ENCODE data around the gene GLP2R. TPM values are rescaled to one million over a fixed set of nuclear protein-coding genes. Genes with fewer than 3 reads are reported as not detected.
A peak's percentile ranks its signal among the peaks of the same experiment; 100 is the strongest.

Gene GLP2R
- polyA plus RNA-seq, 4 donors = 0.67 to 3.5 (median 3.2) TPM

GRCh38 chr17:9817086-9817485 lies 8.6 kb upstream of the GLP2R start:
- 39 to 49% (median 44%) methylated on average over 8 of the region's 8 CpGs for WGBS, 3 donors

GRCh38 chr17:9818760-9819159 lies 7.0 kb upstream of the GLP2R start:
- FAIRE-seq (no peak), DNase-seq (no peak)
- H3K4me1 ChIP-seq (ENCODE audit: control insufficient read depth in 3 of 3, insufficient read depth in 2 of 3, low read depth in 1 of 3, low read length in 2 of 3) = no peaks in the 10 kb centered on the region
- WGBS, 3 donors = 60 to 72% (median 66%) methylated on average over 4 of the region's 4 CpGs
- H3K27ac ChIP-seq (ENCODE audit: low read depth in 1 of 3, low read length in 2 of 3) = no peak overlapping the region
- no peaks in the 10 kb centered on the region for H3K9me3 ChIP-seq (ENCODE audit: control insufficient read depth in 2 of 2, insufficient read depth in 1 of 2, low read depth in 1 of 2, low read length in 1 of 2)
- H3K4me3 ChIP-seq (ENCODE audit: low read depth in 1 of 3, low read length in 3 of 3) = no peak overlapping the region
- no peaks in the 10 kb centered on the region for H3K27me3 ChIP-seq (ENCODE audit: control insufficient read depth in 3 of 3, insufficient read depth in 3 of 3, low read length in 3 of 3)
- no peaks in the 10 kb centered on the region for H3K36me3 ChIP-seq (ENCODE audit: control insufficient read depth in 3 of 3, insufficient read depth in 2 of 3, low read depth in 1 of 3, low read length in 3 of 3)

More at GRCh38 chr17:9817086-9817485, 8.6 kb upstream of the GLP2R start:
- Histone ChIP-seq H3K9me3 (ENCODE audit: control insufficient read depth in 2 of 2, insufficient read depth in 1 of 2, low read depth in 1 of 2, low read length in 1 of 2) (no peaks in the 10 kb centered on the region), H3K36me3 (ENCODE audit: control insufficient read depth in 3 of 3, insufficient read depth in 2 of 3, low read depth in 1 of 3, low read length in 3 of 3) (no peaks in the 10 kb centered on the region), H3K4me1 (ENCODE audit: control insufficient read depth in 3 of 3, insufficient read depth in 2 of 3, low read depth in 1 of 3, low read length in 2 of 3) (no peaks in the 10 kb centered on the region), H3K4me3 (ENCODE audit: low read depth in 1 of 3, low read length in 3 of 3) (no peak overlapping the region), H3K27ac (ENCODE audit: low read depth in 1 of 3, low read length in 2 of 3) (no peak overlapping the region), H3K27me3 (ENCODE audit: control insufficient read depth in 3 of 3, insufficient read depth in 3 of 3, low read length in 3 of 3) (no peaks in the 10 kb centered on the region)
- DNase-seq = peak; percentile 21 to 62
- FAIRE-seq = no peak

- FAIRE-seq (no peak), DNase-seq (no peak)
- no peak overlapping the region for H3K4me3 ChIP-seq (ENCODE audit: low read depth in 1 of 3, low read length in 3 of 3)
- H3K9me3 ChIP-seq (ENCODE audit: control insufficient read depth in 2 of 2, insufficient read depth in 1 of 2, low read depth in 1 of 2, low read length in 1 of 2) = no peaks in the 10 kb centered on the region
- WGBS, 3 donors = 49 to 81% (median 62%) methylated on average over 3 of the region's 3 CpGs
- H3K27me3 ChIP-seq (ENCODE audit: control insufficient read depth in 3 of 3, insufficient read depth in 3 of 3, low read length in 3 of 3) = no peaks in the 10 kb centered on the region
- no peak overlapping the region for H3K27ac ChIP-seq (ENCODE audit: low read depth in 1 of 3, low read length in 2 of 3)
- no peaks in the 10 kb centered on the region for H3K36me3 ChIP-seq (ENCODE audit: control insufficient read depth in 3 of 3, insufficient read depth in 2 of 3, low read depth in 1 of 3, low read length in 3 of 3)
- no peaks in the 10 kb centered on the region for H3K4me1 ChIP-seq (ENCODE audit: control insufficient read depth in 3 of 3, insufficient read depth in 2 of 3, low read depth in 1 of 3, low read length in 2 of 3)
Measured at GRCh38 chr17:9820448-9820847, 5.3 kb upstream of the GLP2R start.

GRCh38 chr17:9821921-9822320 lies 3.8 kb upstream of the GLP2R start, which contains the start of gene GSG1L2:
Gene GSG1L2 (minus strand): TSS chr17:9822079. CDS start chr17:9822071, 8 bp downstream.
- DNase-seq (no peak), FAIRE-seq (no peak)
- Histone ChIP-seq H3K4me3 (ENCODE audit: low read depth in 1 of 3, low read length in 3 of 3) (no peak within 1 kb of the TSS), H3K4me1 (ENCODE audit: control insufficient read depth in 3 of 3, insufficient read depth in 2 of 3, low read depth in 1 of 3, low read length in 2 of 3) (no peaks in the 10 kb centered on the region), H3K27me3 (ENCODE audit: control insufficient read depth in 3 of 3, insufficient read depth in 3 of 3, low read length in 3 of 3) (no peaks in the 10 kb centered on the region), H3K27ac (ENCODE audit: low read depth in 1 of 3, low read length in 2 of 3) (no peak within 1 kb of the TSS), H3K9me3 (ENCODE audit: control insufficient read depth in 2 of 2, insufficient read depth in 1 of 2, low read depth in 1 of 2, low read length in 1 of 2) (no peaks in the 10 kb centered on the region), H3K36me3 (ENCODE audit: control insufficient read depth in 3 of 3, insufficient read depth in 2 of 3, low read depth in 1 of 3, low read length in 3 of 3) (no peaks in the 10 kb centered on the region)
- WGBS, 3 donors = 64 to 65% (median 64%) methylated on average over 15 of the region's 15 CpGs

- FAIRE-seq (no peak), DNase-seq (no peak)
- H3K36me3 ChIP-seq (ENCODE audit: control insufficient read depth in 3 of 3, insufficient read depth in 2 of 3, low read depth in 1 of 3, low read length in 3 of 3) = no peaks in the 10 kb centered on the region
- H3K4me3 ChIP-seq (ENCODE audit: low read depth in 1 of 3, low read length in 3 of 3) = no peak overlapping the region
- H3K27me3 ChIP-seq (ENCODE audit: control insufficient read depth in 3 of 3, insufficient read depth in 3 of 3, low read length in 3 of 3) = no peaks in the 10 kb centered on the region
- H3K27ac ChIP-seq (ENCODE audit: low read depth in 1 of 3, low read length in 2 of 3) = no peak overlapping the region
- H3K9me3 ChIP-seq (ENCODE audit: control insufficient read depth in 2 of 2, insufficient read depth in 1 of 2, low read depth in 1 of 2, low read length in 1 of 2) = no peaks in the 10 kb centered on the region
- no peaks in the 10 kb centered on the region for H3K4me1 ChIP-seq (ENCODE audit: control insufficient read depth in 3 of 3, insufficient read depth in 2 of 3, low read depth in 1 of 3, low read length in 2 of 3)
- WGBS, 3 donors = 48 to 67% (median 58%) methylated on average over 4 of the region's 4 CpGs
Measured at GRCh38 chr17:9824094-9824493, 1.6 kb upstream of the GLP2R start.

GRCh38 chr17:9824797-9825338 lies 856 bp upstream of the GLP2R start:
- no peaks in the 10 kb centered on the region for H3K9me3 ChIP-seq (ENCODE audit: control insufficient read depth in 2 of 2, insufficient read depth in 1 of 2, low read depth in 1 of 2, low read length in 1 of 2)
- H3K27me3 ChIP-seq (ENCODE audit: control insufficient read depth in 3 of 3, insufficient read depth in 3 of 3, low read length in 3 of 3) = no peaks in the 10 kb centered on the region
- DNase-seq = no peak
- H3K4me1 ChIP-seq (ENCODE audit: control insufficient read depth in 3 of 3, insufficient read depth in 2 of 3, low read depth in 1 of 3, low read length in 2 of 3) = no peaks in the 10 kb centered on the region
- H3K36me3 ChIP-seq (ENCODE audit: control insufficient read depth in 3 of 3, insufficient read depth in 2 of 3, low read depth in 1 of 3, low read length in 3 of 3) = no peaks in the 10 kb centered on the region
- no peak overlapping the region for H3K27ac ChIP-seq (ENCODE audit: low read depth in 1 of 3, low read length in 2 of 3)
- no peak overlapping the region for H3K4me3 ChIP-seq (ENCODE audit: low read depth in 1 of 3, low read length in 3 of 3)
- no peak for FAIRE-seq
- 71 to 76% (median 74%) methylated on average over 8 of the region's 8 CpGs for WGBS, 3 donors

GRCh38 chr17:9828296-9829295 lies 2.9 kb downstream of the GLP2R start:
- Histone ChIP-seq H3K4me3 (ENCODE audit: low read depth in 1 of 3, low read length in 3 of 3) (no peak overlapping the region), H3K4me1 (ENCODE audit: control insufficient read depth in 3 of 3, insufficient read depth in 2 of 3, low read depth in 1 of 3, low read length in 2 of 3) (no peaks in the 10 kb centered on the region), H3K9me3 (ENCODE audit: control insufficient read depth in 2 of 2, insufficient read depth in 1 of 2, low read depth in 1 of 2, low read length in 1 of 2) (no peaks in the 10 kb centered on the region), H3K27ac (ENCODE audit: low read depth in 1 of 3, low read length in 2 of 3) (peak overlapping the region in 2 of 3 donors; percentile 16 to 49), H3K27me3 (ENCODE audit: control insufficient read depth in 3 of 3, insufficient read depth in 3 of 3, low read length in 3 of 3) (no peaks in the 10 kb centered on the region), H3K36me3 (ENCODE audit: control insufficient read depth in 3 of 3, insufficient read depth in 2 of 3, low read depth in 1 of 3, low read length in 3 of 3) (no peaks in the 10 kb centered on the region)
- 50 to 58% (median 56%) methylated on average over 13 of the region's 13 CpGs for WGBS, 3 donors
- DNase-seq (no peak), FAIRE-seq (no peak)

- Histone ChIP-seq H3K9me3 (ENCODE audit: control insufficient read depth in 2 of 2, insufficient read depth in 1 of 2, low read depth in 1 of 2, low read length in 1 of 2) (no peaks in the 10 kb centered on the region), H3K27ac (ENCODE audit: low read depth in 1 of 3, low read length in 2 of 3) (no peak overlapping the region), H3K4me3 (ENCODE audit: low read depth in 1 of 3, low read length in 3 of 3) (no peak overlapping the region), H3K27me3 (ENCODE audit: control insufficient read depth in 3 of 3, insufficient read depth in 3 of 3, low read length in 3 of 3) (no peaks in the 10 kb centered on the region), H3K36me3 (ENCODE audit: control insufficient read depth in 3 of 3, insufficient read depth in 2 of 3, low read depth in 1 of 3, low read length in 3 of 3) (no peaks in the 10 kb centered on the region), H3K4me1 (ENCODE audit: control insufficient read depth in 3 of 3, insufficient read depth in 2 of 3, low read depth in 1 of 3, low read length in 2 of 3) (no peaks in the 10 kb centered on the region)
- FAIRE-seq (no peak), DNase-seq (no peak)
- WGBS, 3 donors = 76 to 82% (median 81%) methylated on average over 2 of the region's 2 CpGs
Measured at GRCh38 chr17:9829343-9829742, 3.6 kb downstream of the GLP2R start.
